Measurements from ENCODE around the gene TRMT5.

Gene TRMT5

DNA sequence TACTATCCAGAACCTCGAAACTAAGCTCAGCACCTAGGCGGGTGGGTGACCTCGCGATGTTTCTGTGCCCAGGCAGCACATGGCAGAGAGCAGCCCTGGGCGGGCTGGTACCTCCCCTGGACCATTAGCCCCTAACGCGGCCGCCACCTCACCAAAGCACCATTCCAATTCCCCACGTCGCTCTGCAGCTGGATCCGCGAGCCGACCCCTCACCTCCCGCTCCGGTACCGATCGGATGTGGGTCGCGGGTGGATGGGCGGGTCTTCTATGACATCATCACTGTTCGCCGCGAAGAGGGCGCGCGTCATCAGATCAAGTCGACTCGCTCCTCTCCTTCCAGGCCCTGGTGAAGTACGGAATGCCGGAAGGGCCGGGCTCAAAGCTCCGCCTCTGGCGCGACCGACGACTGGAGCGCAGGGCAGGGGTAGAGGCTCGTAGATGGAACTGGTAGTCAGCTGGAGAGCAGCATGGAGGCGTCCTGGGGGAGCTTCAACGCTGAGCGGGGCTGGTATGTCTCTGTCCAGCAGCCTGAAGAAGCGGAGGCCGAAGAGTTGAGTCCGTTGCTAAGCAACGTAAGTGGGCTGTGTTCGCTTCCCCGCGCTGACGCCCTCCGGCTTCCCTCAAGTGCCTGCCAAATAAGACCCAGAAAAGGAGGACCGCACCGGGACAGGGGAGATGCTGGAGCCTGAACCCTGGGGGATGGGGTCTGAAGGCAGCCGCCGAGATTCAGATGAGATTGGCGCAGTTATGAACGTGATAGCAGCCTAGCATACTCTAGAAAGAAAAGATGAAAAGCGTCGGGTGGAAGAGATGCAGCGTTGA, at the start of gene TRMT5, which contains the start of gene SLC38A6:
TSS of gene TRMT5 (minus strand) at position 269 of the 822 bp plus-strand sequence. CDS start at position 163, 106 bp downstream.
TSS of gene SLC38A6 (plus strand) at position 435 of the 822 bp plus-strand sequence. CDS start at position 468, 33 bp downstream.
- peak; percentile 93 for DNase-seq

DNA sequence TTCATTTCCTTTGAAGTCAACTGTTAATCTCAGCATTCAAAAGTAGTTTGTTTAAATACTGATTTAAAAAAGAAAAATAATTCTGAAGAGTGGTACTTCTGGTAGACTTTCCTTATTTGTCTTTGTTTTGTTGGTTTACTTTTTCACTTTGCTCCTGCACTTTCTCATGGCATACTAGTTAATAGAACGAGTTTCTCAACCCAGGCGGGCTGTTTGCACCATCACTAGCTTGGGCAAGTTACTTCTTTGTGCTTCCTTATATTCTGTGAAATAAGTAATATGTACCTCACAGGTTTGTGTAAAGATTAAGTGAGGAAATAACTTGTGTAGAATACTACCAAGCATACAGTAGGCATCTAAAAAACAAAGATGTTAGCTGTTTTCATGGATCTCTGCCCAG, 45.6 kb upstream of the TRMT5 start:
- DNase-seq: no peak

- DNase-seq: peak; percentile 57
Measured at GRCh38 chr14:61025251-61026223, 44.7 kb upstream of the TRMT5 start.

DNA sequence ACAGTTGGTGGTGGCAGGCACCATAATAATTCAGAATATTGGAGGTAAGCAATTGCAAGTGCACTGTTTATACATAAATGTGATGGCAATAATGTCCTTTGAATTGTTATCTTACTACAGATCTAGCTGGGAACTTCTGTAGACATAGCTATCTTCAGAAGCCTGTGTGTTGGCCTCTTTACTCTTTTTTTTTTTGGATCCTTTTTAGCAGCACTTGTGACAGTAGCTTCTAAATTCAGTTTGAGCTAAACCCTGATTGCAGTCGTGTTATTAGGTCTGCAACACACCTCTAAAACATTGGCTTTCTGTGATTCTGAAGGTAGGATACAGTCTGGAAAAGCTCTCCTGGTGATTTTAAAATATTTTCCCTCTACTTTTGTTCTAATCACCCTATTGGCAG, 38.7 kb upstream of the TRMT5 start:
- DNase-seq: no peak

DNA sequence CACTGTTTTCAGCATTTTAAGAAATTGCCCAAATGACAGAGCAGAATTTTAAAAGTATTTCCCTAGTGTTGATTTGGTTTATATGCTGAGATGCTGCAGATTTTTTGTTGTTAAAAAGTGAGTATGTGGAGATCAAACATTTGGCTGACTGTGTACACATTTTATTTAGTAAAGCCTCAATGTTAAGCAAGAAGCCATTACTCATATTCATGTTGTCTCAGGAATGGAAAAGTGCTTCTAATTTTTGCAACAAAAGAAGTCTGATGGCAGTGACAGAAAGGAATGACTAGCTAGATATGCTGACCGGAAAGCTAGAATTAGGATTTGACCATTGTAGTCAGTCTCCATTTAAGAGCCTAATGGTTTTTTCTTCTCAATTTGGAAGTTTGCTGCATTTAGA, 22.7 kb upstream of the TRMT5 start:
- no peak for DNase-seq

GRCh38 chr14:60999536-60999935, 18.7 kb upstream of the TRMT5 start:
- no peak for DNase-seq

DNA sequence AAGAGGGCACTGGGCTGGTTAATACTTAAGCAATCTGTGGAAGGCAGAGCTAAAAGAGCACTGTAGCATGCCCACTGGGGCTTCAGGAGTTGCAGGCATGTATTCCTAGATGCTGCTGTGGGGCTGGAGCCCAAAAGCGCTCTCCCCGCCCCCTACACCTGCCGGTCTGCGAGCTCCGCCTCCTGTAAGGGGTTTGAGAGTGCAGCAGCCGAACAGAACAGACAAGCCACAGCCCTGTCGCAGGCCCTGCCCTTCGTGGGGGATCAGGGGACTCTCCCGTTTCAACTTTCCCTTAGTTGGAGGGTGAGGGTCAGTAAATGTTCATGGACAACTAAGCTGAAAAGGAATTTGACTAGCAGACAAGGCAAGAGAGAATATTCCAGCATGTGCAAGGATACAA, 17.7 kb upstream of the TRMT5 start:
- DNase-seq: no peak

GRCh38 chr14:60989599-60989998, 8.7 kb upstream of the TRMT5 start:
- no peak for DNase-seq

- DNase-seq: no peak
Measured at GRCh38 chr14:60986500-60986899, 5.6 kb upstream of the TRMT5 start.

GRCh38 chr14:60984196-60984595, 3.3 kb upstream of the TRMT5 start:
- no peak for DNase-seq

- no peak for DNase-seq
Measured at GRCh38 chr14:60981633-60982455, 965 bp upstream of the TRMT5 start.

GRCh38 chr14:60977847-60978246, 3.0 kb downstream of the TRMT5 start:
- DNase-seq: no peak

DNA sequence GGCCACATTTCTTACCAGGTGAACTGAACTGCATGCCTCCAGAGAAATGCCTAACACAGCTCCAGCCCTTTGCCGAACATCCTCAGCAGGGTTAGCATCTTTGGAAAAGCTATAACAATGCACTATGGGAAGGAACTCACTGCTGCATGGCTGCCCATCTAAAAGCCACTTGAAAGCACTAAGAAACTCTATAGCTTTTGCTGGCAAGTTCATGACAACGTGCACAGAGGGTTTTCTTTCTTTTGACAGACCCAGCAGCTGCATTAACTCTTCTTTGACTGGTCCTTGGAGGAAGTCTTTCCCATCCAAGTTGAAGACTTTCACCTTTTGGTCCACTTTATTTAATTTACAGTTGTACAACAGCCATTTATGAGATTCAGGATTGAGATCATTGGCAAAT, 5.3 kb downstream of the TRMT5 start:
- no peak for DNase-seq

- no peak for DNase-seq
Measured at GRCh38 chr14:60974090-60974651, 6.7 kb downstream of the TRMT5 start.

DNA sequence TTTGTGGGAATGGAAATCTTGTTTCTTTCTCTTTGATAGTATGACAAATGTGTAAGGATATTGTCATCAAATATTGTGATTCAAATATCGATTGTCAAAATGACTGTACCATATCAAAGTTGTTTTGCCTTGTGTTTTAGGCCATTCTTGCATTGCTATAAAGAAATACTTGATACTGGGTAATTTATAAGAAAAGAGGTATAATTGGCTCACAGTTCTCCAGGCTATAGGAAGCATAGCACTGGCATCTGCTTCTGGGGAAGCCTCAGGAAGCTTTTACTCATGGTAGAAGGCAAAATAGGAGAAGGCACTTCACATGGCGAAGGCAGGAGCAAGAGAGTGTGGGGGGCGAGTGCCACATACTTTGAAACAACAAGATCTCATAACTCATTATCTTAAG, 7.8 kb downstream of the TRMT5 start:
- no peak for DNase-seq

GRCh38 chr14:60972295-60972694, 8.6 kb downstream of the TRMT5 start:
- DNase-seq: no peak

GRCh38 chr14:60971271-60971670, 9.6 kb downstream of the TRMT5 start:
- no peak for DNase-seq

GRCh38 chr14:60970146-60970545, 10.7 kb downstream of the TRMT5 start:
- no peak for DNase-seq

- DNase-seq: no peak
Measured at GRCh38 chr14:60968671-60969070, 12.2 kb downstream of the TRMT5 start.

DNA sequence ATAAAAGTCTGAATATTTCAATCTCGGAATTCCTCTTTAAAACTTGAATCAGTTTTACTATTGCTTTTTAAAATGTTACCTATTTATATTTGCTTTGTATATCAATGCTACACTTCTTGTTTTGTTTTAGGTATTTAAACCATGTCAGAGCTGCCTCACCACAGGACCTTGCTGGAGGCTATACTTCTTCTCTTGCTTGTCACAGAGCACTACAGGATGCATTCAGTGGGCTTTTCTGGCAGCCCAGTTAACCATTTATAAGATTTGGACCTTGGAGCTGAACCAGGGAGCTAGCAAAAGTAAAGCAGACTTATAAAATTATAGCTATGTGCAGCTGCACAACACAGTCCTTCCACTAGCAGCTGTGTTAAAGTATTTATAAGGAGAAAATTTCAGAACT, 12.8 kb downstream of the TRMT5 start:
- DNase-seq: no peak

GRCh38 chr14:60965402-60965801, 15.5 kb downstream of the TRMT5 start:
- DNase-seq: no peak

GRCh38 chr14:60964904-60965303, 16.0 kb downstream of the TRMT5 start:
- DNase-seq: no peak
